ENCODE data around the gene IFFO2.

GRCh38 chr1:18879791-18880309, 76.6 kb downstream of the IFFO2 start:
- TF ChIP-seq CTCF (IDR thresholded peaks at IDR 0.05; ENCODE audit: low read depth, low read length, poor library complexity, severe bottlenecking) (no peak), EZH2phosphoT487 (IDR thresholded peaks at IDR 0.05; ENCODE audit: borderline replicate concordance, low read length) (no peak)

Measured in DOHH2 (cell line).